Muscle layer of colon (tissue), 2 donors: ENCODE results near the gene WFDC11.

ENCODE experiments used
- H3K27ac ChIP-seq: one replicate; pipeline ENCODE4 v1.7.0; 2013; ENCODE audit warnings: low read depth, mild to moderate bottlenecking, low read length, moderate library complexity
- H3K27me3 ChIP-seq, 2 donors: one replicate each; pipeline ENCODE4 v1.7.0; 2013; ENCODE audit warnings: low read length in 2 of 2, mild to moderate bottlenecking in 2 of 2; ENCODE audit not compliant: insufficient read depth in 2 of 2, control insufficient read depth in 1 of 2
- H3K36me3 ChIP-seq: one replicate; pipeline ENCODE4 v1.7.0; 2013; ENCODE audit warnings: mild to moderate bottlenecking, low read length; ENCODE audit not compliant: insufficient read depth
- H3K4me1 ChIP-seq: one replicate; pipeline ENCODE4 v1.7.0; 2013; ENCODE audit warnings: mild to moderate bottlenecking, low read length; ENCODE audit not compliant: insufficient read depth
- H3K4me3 ChIP-seq, 2 donors: one replicate each; pipeline ENCODE4 v1.7.0; 2013; ENCODE audit warnings: low read length in 2 of 2, low read depth in 1 of 2, mild to moderate bottlenecking in 1 of 2, moderate library complexity in 1 of 2
- H3K9ac ChIP-seq: one replicate; pipeline ENCODE4 v1.7.0; 2013; ENCODE audit warnings: low read length
- H3K9me3 ChIP-seq: one replicate; pipeline ENCODE4 v1.7.0; 2013; ENCODE audit warnings: mild to moderate bottlenecking, low read length
- donor health status: abdominal sarcoma.
- donor health status: Adenocarcinoma of cecum.

The WFDC11 gene

DNA sequence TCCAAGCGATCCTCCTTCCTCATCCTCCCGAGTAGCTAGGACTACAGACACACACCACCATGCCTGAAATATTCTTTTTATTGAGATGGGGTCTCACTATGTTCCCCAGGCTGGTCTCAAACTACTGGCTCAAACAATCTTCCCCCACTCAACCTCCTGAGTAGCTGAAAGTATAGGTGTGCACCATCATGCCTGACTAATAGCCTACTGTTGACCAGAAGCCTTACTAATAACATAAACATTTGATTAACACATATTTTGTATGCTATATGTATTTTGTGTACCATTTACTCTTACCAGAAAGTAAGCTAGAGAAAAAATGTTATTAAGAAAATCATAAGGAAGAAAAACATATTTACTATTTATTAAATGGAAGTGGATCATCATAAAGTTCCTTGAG is 52.4 kb downstream of the WFDC11 start:
- Histone ChIP-seq H3K4me3 (no peak overlapping the region), H3K4me1 (no peaks in the 10 kb centered on the region), H3K36me3 (no peaks in the 10 kb centered on the region), H3K27me3 (no peaks in the 10 kb centered on the region), H3K27ac (no peak overlapping the region), H3K9me3 (no peaks in the 10 kb centered on the region), H3K9ac (no peak overlapping the region)

DNA sequence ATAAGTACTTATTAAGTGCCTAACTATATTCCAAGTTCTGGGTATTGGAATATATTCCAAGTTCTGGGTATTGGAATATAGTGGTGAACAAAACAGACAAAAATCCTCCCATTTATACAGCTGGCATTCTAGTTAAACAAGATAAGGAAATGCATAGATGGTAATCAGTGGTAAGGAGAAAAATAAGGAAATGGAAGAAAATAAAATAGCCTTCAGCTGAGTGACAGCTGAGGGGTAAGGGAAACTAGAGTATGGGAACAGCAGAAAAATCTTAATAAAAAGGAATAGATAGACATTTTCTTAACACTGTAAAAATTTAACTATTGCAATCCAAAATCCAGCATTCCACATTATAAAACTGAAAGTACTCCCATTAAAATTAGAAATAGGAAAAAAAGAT is 57.7 kb downstream of the WFDC11 start:
- no peak overlapping the region for H3K9ac ChIP-seq
- H3K27ac ChIP-seq: no peak overlapping the region
- H3K4me3 ChIP-seq: no peak overlapping the region

DNA sequence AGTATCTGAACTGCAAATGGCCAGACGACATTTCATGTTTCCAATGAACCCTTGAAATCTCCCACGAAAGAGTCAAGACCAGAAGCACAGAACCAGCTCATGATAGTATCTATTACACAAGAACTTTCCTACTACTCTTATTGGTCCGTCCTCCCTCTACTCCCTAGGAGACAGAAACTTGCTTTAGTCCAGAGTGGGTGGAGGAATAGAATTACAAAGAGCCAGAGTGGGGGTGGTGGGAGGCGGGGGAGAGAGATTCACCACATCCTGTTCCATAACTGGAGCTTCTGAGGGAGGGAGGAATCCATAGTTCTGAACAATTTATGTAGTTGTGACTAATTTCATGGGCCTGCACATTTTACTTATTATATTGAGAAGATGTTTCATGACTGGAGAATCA is 59.0 kb downstream of the WFDC11 start:
- no peaks in the 10 kb centered on the region for H3K4me1 ChIP-seq

More for the DNA sequence above, 57.7 kb downstream of the WFDC11 start:
- Histone ChIP-seq H3K27me3 (no peaks in the 10 kb centered on the region), H3K36me3 (no peaks in the 10 kb centered on the region), H3K9me3 (no peaks in the 10 kb centered on the region), H3K4me1 (no peaks in the 10 kb centered on the region)

DNA sequence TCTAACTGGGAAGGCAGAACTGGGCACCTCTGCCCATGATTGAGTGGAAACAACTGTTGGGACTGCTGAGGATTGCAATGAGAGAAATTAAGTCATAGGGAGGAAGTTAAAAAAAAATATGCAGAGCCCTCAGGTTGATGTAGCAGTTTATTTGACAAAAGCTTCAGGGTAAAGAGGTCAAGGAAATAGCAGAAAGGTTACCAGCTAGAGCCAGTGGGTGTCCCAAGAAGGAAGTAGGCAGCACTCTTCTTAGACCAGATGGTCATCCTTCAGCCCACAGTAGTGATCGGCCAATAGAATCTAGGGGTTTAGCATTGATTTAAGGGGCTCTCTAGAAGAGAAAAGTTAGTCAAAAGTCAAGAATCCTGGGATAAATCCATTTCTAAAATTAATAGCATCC is 62.2 kb downstream of the WFDC11 start:
- no peak overlapping the region for H3K9ac ChIP-seq
- H3K9me3 ChIP-seq: peaks cover 4% of the 10 kb centered on the region
- no peak overlapping the region for H3K4me3 ChIP-seq
- H3K4me1 ChIP-seq: no peaks in the 10 kb centered on the region
- H3K27me3 ChIP-seq: no peaks in the 10 kb centered on the region
- no peaks in the 10 kb centered on the region for H3K36me3 ChIP-seq
- no peak overlapping the region for H3K27ac ChIP-seq

More for the DNA sequence above, 59.0 kb downstream of the WFDC11 start:
- H3K36me3 ChIP-seq: no peaks in the 10 kb centered on the region
- H3K9me3 ChIP-seq: peaks cover 4% of the 10 kb centered on the region
- H3K27me3 ChIP-seq: no peaks in the 10 kb centered on the region
- no peak overlapping the region for H3K9ac ChIP-seq
- no peak overlapping the region for H3K27ac ChIP-seq
- H3K4me3 ChIP-seq: no peak overlapping the region
